ENCODE measurements around the gene DDX52. TPM values are rescaled to one million over a fixed set of nuclear protein-coding genes. Genes with fewer than 3 reads are reported as not detected.
"Not testable (repeated sequence)": the region's sequence is repeated elsewhere in the genome, so short reads cannot be mapped to it uniquely, and the experiment has no call there.

The DDX52 gene
- total RNA-seq, 2 donors from 2014 or later = 25.0 to 45.2 TPM

DNA sequence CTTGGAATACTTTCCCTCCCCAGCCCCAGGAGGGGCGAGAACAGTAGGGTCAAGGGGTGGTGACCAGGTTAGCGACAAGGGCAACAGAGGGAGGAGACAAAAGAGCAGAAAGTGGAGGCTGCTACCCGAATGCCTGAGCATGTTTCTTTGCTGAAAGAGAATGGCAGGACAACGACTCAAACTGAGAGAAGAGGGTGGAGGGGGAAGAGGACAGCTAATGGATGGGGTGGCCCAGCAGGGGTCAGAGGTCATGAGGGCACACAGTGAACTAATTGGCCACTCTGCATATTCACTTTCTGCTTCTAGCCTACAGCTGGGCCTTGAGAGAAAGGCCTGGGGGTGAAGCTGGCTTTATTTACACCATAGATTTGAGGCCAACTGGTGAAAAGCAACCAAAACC is 19.1 kb upstream of the DDX52 start:
- Mint-ChIP-seq H3K27ac (no peak overlapping the region), H3K9me3 (no peaks in the 10 kb centered on the region), H3K36me3 (no peaks in the 10 kb centered on the region)
- ATAC-seq (no peak), DNase-seq (ENCODE audit: low spot score in 2 of 2) (no peak)

DNA sequence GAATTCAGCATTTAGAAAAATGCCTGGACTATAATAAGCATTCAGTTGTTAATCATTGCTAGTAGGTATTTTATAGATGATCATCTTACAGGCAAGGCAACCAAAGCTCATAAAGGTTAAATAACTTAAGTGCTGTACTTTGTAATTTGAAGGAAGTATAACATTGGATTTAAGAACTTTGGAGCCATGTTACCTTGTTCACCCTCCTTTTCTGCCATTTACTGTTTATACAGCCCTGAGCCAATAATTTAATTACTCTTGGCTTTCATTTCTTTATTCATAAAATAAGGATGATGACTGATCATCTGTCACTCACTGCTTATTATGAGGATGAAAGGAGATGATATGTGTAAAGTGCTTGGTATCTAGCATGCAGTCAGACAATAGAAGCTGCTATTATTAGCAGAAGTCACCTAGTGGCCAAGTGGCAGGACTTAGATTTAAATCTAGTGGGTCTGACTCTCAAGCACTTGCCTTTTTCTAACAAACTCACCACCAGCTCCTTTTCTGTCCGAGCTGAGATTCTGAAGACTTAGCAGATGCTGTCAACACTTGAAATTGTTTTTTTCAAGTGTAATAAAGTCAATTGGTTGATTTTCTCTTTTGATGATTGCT is 18.3 kb upstream of the DDX52 start:
- no peak for DNase-seq (ENCODE audit: low spot score in 2 of 2)
- no peaks in the 10 kb centered on the region for H3K36me3 Mint-ChIP-seq
- no peaks in the 10 kb centered on the region for H3K9me3 Mint-ChIP-seq
- H3K27ac Mint-ChIP-seq = no peak overlapping the region
- ATAC-seq = no peak

DNA sequence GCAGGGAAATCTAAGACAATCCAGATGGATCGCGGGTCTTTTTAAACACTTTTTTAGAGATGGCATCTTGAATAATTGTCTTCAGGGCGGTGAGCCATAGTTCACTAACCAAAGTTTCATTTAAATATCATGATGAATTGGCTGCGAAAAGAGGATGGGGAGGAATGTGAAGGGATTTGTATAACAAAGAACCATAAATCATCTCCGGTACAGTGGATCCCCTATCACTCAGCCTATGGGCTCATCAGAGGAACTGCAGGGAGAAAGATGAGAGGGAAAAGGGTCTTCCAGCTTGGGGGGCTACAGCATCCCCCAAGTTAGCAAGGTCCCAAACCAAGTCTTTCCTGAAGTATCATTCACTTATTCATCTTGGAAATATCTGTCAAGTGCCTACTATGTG is 16.7 kb upstream of the DDX52 start:
- Mint-ChIP-seq H3K27ac (no peak overlapping the region), H3K9me3 (no peaks in the 10 kb centered on the region), H3K36me3 (no peaks in the 10 kb centered on the region)
- no peak for ATAC-seq
- DNase-seq (ENCODE audit: low spot score in 2 of 2) = no peak

DNA sequence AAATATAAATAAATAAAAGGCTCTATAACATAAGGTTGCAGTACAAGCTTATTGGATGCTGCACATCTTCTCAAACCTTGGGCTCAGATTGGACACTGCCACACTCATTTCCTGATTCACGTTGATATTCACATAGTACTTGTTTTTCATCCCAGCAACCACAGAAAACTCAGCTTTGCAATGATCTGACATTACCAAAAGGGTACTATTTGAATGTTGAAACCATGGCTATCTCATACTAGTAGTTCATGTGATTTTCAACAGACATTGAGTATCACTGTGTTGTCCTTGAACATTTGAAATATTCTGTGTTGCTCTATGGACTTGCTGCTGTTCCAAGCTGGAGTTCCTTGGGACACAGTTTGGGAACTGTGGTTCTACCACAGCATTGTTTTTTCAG is 14.0 kb upstream of the DDX52 start:
- H3K27ac Mint-ChIP-seq = no peak overlapping the region
- no peaks in the 10 kb centered on the region for H3K36me3 Mint-ChIP-seq
- no peaks in the 10 kb centered on the region for H3K9me3 Mint-ChIP-seq
- peak in 1 of 2 donors; percentile 59 for ATAC-seq
- DNase-seq (ENCODE audit: low spot score in 2 of 2) = no peak

DNA sequence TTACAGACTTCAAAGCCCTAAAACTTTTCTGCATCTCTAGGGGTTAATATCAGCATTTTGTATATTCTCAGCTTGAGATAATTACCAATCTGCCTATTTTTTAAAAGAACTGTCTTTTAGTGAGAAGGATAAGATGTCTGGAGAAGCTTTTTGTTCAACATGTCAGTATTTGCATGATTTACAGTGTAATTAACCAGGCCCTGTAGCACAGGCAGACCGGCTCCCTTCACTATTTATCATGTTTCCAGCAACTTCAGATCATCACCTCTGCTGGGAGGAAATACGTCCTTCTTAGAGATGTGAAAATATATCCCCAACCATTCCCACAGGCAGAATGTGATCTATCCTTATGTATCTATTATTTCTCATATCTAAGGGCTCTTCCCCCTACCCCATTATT is 8.6 kb upstream of the DDX52 start:
- no peak for ATAC-seq
- no peaks in the 10 kb centered on the region for H3K9me3 Mint-ChIP-seq

DNA sequence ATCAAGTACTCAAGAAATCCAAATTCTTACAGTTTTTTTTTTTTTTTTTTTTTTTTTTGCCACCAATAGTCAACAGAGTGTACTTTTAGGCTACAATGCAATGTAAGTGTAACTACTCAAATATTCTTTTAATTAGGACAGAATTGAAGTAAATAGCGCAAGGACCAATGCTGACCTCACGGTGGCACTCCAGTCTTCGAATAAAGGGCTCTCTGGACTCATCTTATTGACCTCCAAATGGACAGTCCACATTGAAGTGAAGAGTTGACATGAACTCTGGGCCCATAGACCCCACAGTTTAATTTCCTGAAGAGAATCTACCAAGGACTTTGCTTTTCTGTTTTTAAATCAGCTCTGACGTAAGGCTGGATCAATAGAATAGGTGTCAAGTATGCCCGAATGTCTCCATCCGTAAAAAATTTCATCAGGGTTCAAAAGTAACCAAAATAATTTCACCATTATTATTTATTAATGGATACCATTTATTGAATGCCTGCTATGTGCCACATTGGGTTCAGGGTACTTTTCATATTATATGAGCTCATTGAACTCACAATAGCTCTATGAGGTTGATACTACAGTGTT is 7.3 kb upstream of the DDX52 start:
- ATAC-seq = no peak
- no peaks in the 10 kb centered on the region for H3K36me3 Mint-ChIP-seq
- no peaks in the 10 kb centered on the region for H3K9me3 Mint-ChIP-seq
- no peak for DNase-seq (ENCODE audit: low spot score in 2 of 2)
- no peak overlapping the region for H3K27ac Mint-ChIP-seq

More for the DNA sequence above, 8.6 kb upstream of the DDX52 start:
- no peaks in the 10 kb centered on the region for H3K36me3 Mint-ChIP-seq
- DNase-seq (ENCODE audit: low spot score in 2 of 2) = no peak
- no peak overlapping the region for H3K27ac Mint-ChIP-seq

DNA sequence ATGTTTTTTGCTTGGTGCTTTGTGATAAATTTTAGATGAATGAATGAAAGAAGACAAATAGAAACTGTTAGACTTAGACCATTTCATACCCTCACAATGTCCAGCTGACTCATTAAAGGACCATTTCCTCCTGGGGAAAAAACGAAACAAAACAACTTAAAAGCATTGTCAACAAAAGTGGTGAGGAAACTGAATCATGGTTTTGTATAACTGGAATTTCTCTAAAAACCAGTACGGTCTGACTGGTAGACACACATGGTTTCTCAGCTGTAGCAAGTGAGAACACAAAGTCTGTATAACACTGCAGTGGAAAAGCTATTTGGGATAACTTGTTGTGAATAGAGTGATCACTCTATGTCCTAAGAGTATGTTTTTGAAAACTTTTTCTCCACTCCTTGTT is 5.3 kb upstream of the DDX52 start:
- ATAC-seq = no peak
- no peak overlapping the region for H3K27ac Mint-ChIP-seq
- no peaks in the 10 kb centered on the region for H3K36me3 Mint-ChIP-seq
- no peak for DNase-seq (ENCODE audit: low spot score in 2 of 2)
- no peaks in the 10 kb centered on the region for H3K9me3 Mint-ChIP-seq

DNA sequence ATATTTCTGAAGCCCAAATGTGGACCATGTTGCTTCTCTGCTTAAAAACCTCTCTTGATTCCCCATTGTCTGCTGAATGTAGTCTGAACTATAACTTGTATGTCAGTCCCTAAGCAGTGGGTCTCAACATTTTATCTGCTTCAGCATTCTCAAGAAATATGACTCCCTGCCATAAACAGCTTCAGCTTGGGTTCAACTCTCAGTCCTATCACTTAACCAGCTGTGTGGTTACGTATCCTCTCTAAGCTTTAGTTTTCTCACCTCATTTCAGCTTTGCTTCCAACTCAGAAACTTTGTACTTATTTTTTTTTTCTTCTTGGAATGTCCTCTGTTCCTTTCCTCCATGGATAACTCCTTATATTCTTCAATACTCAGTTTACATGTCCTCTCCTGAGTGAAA is 4.6 kb upstream of the DDX52 start:
- H3K27ac Mint-ChIP-seq = no peak overlapping the region
- ATAC-seq (no peak), DNase-seq (ENCODE audit: low spot score in 2 of 2) (no peak)
- H3K9me3 Mint-ChIP-seq = no peaks in the 10 kb centered on the region
- H3K36me3 Mint-ChIP-seq = peaks cover 4% of the 10 kb centered on the region in 2 donors

DNA sequence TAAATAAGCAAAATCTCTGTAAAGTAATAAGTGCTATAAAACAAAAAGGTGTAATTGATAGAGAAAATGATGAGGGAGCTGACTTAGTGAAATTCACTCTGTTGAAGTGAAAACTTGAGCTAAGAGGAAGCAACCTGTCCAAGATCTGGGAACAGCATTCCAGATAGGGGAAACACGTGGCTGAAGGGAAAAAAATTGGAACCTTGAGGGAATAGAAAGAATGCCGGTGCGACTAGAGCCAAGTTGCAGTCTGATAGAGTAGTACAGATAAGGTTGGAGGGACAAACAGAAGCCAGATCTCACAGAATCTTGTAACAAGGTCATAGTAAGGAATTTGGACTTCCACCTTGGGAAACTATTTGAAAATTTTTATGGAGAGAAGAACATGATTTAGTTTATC is 623 bp upstream of the DDX52 start:
- Mint-ChIP-seq H3K27ac (peak overlapping the region; percentile 95 to 97), H3K9me3 (no peaks in the 10 kb centered on the region)
- no peak for ATAC-seq

DNA sequence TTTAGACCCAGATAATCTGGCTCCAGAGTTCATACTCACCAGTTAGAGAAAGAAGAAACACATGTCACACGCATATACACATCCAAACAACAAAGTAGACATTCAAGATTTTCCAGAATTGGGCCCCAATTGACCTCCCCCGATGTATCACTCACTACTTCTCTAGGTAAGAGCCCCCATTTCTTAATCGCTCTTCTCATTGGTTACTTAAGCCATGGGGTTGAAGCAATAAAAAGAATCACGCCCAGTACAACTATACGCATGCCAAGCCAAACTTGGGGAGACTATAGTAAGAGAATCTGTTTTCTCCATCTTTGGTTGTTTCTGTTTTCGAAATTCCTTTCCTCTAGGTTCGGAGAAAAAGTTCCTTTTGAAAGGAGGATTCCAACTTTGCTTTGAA is 565 bp downstream of the DDX52 start:
- ATAC-seq (peak; percentile 52 to 65), DNase-seq (ENCODE audit: low spot score in 2 of 2) (peak in 1 of 2 donors; percentile 3)
- Mint-ChIP-seq H3K36me3 (peaks cover 20 to 25% of the 10 kb centered on the region in 2 donors), H3K9me3 (no peaks in the 10 kb centered on the region), H3K27ac (peak overlapping the region; percentile 95 to 97)

More for the DNA sequence above, 623 bp upstream of the DDX52 start:
- H3K36me3 Mint-ChIP-seq = peaks cover 18 to 20% of the 10 kb centered on the region in 2 donors
- DNase-seq (ENCODE audit: low spot score in 2 of 2) = no peak

DNA sequence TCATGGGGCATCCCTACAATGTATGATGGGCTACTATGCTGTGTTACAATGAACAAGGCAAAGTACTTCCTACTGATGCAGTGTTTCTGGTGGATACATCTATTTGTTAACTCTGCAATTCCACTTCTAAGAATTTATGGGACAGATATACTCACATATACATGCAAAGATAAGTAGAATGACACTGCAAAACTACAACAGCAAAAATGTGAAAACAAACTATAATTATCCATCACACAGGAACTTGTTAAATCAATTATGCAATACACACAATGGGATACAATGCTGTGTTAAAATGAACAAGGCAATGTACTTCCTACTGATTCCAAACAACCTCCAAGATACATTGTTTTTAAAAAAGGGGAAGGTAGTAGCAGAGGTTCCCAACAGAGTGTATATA is 3.2 kb downstream of the DDX52 start:
- Mint-ChIP-seq H3K9me3 (no peaks in the 10 kb centered on the region), H3K27ac (no peak overlapping the region), H3K36me3 (peaks cover 20 to 35% of the 10 kb centered on the region in 2 donors)
- DNase-seq (ENCODE audit: low spot score in 2 of 2) (no peak), ATAC-seq (no peak)

DNA sequence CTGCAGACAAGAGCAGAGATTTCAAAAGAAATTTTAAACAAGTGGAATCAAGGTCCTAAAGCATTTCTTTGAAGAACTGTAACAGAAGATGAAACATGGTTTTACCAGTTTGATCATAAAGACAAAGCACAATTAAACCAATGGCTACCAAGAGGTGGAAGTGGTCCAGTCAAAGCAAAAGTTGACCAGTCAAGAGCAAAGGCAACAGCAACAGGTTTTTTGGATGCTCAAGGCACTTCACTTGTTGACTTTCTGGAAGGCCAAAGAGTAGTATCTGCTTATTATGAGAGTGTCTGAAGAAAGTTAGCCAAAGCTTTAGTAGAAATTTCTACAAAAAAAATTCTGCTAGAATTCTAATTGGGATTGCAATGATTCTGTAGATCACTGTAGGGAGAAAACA is 5.3 kb downstream of the DDX52 start:
- ATAC-seq (no peak), DNase-seq (ENCODE audit: low spot score in 2 of 2) (no peak)
- H3K9me3 Mint-ChIP-seq = no peaks in the 10 kb centered on the region
- H3K36me3 Mint-ChIP-seq = peaks cover 17 to 33% of the 10 kb centered on the region in 2 donors
- H3K27ac Mint-ChIP-seq = no peak overlapping the region

DNA sequence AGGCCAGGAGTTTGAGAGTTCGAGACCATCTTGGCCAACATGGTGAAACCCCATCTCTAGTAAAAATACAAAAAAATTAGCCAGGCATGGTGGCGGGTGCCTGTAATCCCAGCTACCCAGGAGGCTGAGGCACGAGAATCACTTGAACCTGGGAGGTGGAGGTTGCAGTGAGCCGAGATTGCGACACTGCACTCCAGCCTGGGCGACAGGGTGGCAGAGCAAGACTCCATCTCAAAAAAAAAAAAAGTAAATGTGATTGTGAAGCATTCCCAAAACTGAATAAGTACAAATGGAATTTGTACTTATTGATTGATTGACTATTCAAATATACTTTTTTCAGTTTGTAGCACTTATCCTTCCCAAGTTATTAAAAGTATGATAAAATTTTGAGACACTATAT is 26.8 kb downstream of the DDX52 start:
- H3K9me3 Mint-ChIP-seq; H3K27ac Mint-ChIP-seq; ATAC-seq; DNase-seq (ENCODE audit: low spot score in 2 of 2); H3K36me3 Mint-ChIP-seq: not testable (repeated sequence)

DNA sequence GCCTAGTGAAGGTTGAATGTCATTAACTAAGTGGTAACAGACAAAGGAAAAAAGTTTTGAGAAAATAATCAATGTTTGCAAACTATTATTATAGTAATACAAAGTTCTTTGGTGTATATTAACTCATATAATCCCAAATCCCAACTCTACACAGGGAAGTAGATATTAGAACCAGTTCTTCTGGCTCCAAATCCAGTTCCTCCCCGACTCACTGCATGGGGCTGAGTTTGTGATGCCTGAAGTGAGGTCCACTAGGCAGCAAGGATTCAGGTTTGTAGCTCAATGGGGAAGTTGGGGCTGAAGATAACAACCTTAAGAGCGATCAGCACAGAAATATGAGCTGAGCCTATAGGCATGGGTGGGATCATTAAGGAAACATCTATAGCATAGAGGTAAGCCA is 28.4 kb downstream of the DDX52 start:
- H3K27ac Mint-ChIP-seq = no peak overlapping the region
- ATAC-seq = no peak
- DNase-seq (ENCODE audit: low spot score in 2 of 2) = no peak
- no peaks in the 10 kb centered on the region for H3K9me3 Mint-ChIP-seq
- no peaks in the 10 kb centered on the region for H3K36me3 Mint-ChIP-seq

DNA sequence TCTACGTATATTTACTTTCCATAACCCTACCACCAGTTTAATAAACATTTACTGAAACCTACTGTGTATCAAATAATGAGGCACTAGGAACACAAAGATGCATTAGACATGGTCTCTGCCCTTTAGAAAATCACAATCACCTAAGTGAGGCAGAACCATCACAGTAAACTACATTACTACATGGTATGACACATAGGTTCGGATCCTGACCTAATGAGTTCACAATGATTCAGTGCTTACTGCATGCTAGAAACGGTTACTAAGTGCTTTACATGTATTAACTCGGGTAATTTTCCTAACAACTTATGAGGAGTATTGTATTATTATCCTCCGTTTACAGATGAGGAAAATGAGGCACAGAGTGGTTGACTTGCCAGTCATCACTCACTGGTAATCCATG is 28.9 kb downstream of the DDX52 start:
- DNase-seq (ENCODE audit: low spot score in 2 of 2) (no peak), ATAC-seq (no peak)
- H3K36me3 Mint-ChIP-seq = no peaks in the 10 kb centered on the region
- H3K9me3 Mint-ChIP-seq = no peaks in the 10 kb centered on the region
- H3K27ac Mint-ChIP-seq = peak overlapping the region in 1 of 2 donors; percentile 7

DNA sequence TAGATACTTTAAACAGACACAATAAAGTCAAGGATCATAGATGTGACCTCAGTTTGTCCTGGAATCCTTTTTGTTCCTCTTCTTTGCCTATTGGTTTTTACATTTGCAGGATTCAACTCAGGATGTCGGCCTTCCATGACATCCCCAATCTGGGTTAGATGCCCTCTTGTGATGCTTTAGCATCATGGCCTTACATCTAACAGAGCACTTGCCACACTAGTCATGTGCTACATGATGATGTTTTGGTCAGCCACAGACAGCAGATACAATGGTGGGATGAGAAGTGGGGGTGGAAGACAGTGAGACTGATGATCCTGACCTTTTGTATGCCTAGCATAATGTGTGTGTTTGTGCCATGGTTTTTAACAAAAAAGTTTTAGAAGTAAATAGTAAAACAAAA is 32.3 kb downstream of the DDX52 start:
- ATAC-seq (no peak), DNase-seq (ENCODE audit: low spot score in 2 of 2) (no peak)
- Mint-ChIP-seq H3K36me3 (peaks cover 1 to 6% of the 10 kb centered on the region in 2 donors), H3K27ac (no peak overlapping the region), H3K9me3 (no peaks in the 10 kb centered on the region)

DNA sequence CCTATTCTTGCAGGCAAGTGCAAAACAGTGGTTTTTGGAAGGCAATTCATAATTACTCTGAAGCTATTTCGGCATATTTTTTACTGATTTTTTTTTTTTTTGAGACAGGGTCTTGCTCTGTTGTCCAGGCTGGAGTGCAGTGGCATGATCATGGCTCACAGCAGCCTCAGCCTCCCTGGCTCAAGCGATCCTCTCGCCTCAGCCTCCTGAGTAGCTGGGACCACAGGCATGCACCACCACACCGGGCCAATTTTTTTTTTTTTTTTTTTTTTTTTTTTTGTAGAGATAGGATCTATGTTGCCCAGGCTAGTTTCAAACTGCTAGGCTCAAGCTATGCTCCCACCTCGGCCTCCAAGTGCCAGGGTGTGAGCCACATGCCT is 33.2 kb downstream of the DDX52 start:
- ATAC-seq; H3K36me3 Mint-ChIP-seq; H3K9me3 Mint-ChIP-seq; DNase-seq (ENCODE audit: low spot score in 2 of 2): not testable (repeated sequence)
- H3K27ac Mint-ChIP-seq = peak overlapping the region; percentile 85

All from activated naive CD4-positive, alpha-beta T cell treated with anti-CD3 and anti-CD28 coated beads, Interleukin-2, amount 50 U/mL, for 72 hours (primary cell).